Right lobe of liver (tissue), 4 donors: ENCODE data around the gene PRR14.

Experiments
- CTCF ChIP-seq, 4 donors: fragments of 200-600 bp in 3 of 4; fragments of 450-650 bp in 1 of 4; IDR thresholded peaks; one replicate each; pipeline versions ENCODE4 v1.5.1 to v1.8.0; 2016 to 2022; ENCODE audit warnings: antibody characterized with exemption in 4 of 4, mild to moderate bottlenecking in 2 of 4
- POLR2A ChIP-seq: fragments of 450-650 bp; IDR thresholded peaks from one replicate; pipeline ENCODE4 v1.6.1; 2017; ENCODE audit warnings: antibody characterized with exemption, mild to moderate bottlenecking
- donor health status: DM: no; HTN: no; CAD: no.
- donor health status: DM: no; HTN: no; CAD: no.
- donor health status: DM: no; HTN: yes; CAD: no.

- TF ChIP-seq CTCF (IDR thresholded peaks at IDR 0.05) (no peak), POLR2A (no peak)
Measured at GRCh38 chr16:30633526-30633925, 17.2 kb upstream of the PRR14 start.
